Measurements from ENCODE around the gene TRAPPC5.
A peak's percentile ranks its signal among the peaks of the same experiment; 100 is the strongest.
"Not testable (repeated sequence)": the region's sequence is repeated elsewhere in the genome, so short reads cannot be mapped to it uniquely, and the experiment has no call there.

TRAPPC5 gene

GRCh38 chr19:7680606-7681339 is at the start of gene TRAPPC5:
TRAPPC5 (plus strand) TSS chr19:7680833; CDS start chr19:7682254, 1,421 bp downstream.
- DNase-seq = peak; percentile 59 to 80

- DNase-seq = no peak
These were observed 49.1 kb upstream of the TRAPPC5 start for GRCh38 chr19:7631577-7631976.

- DNase-seq = no peak
These were observed 48.1 kb upstream of the TRAPPC5 start for GRCh38 chr19:7632340-7633203.

- DNase-seq = peak in 1 of 2 experiments; percentile 7
These were observed 46.9 kb upstream of the TRAPPC5 start, which contains the start of gene PCP2 for GRCh38 chr19:7633698-7634097. PCP2 (minus strand) TSS chr19:7633719; CDS start chr19:7633457, 262 bp downstream.

GRCh38 chr19:7635670-7636069 is 45.0 kb upstream of the TRAPPC5 start:
- no peak for DNase-seq

GRCh38 chr19:7636317-7636690 is 44.3 kb upstream of the TRAPPC5 start:
- DNase-seq = no peak

- DNase-seq = peak; percentile 44 to 66
These were observed 43.8 kb upstream of the TRAPPC5 start, which contains the start of gene STXBP2 for GRCh38 chr19:7636691-7637373. STXBP2 (plus strand) TSS chr19:7637110; CDS start chr19:7637150, 40 bp downstream.

- peak in 1 of 2 experiments; percentile 7 for DNase-seq
These were observed 43.0 kb upstream of the TRAPPC5 start for GRCh38 chr19:7637374-7638256.

- DNase-seq = no peak
These were observed 41.7 kb upstream of the TRAPPC5 start for GRCh38 chr19:7638802-7639465.

- DNase-seq = no peak
These were observed 40.7 kb upstream of the TRAPPC5 start for GRCh38 chr19:7639863-7640348.

- DNase-seq = no peak
These were observed 39.8 kb upstream of the TRAPPC5 start for GRCh38 chr19:7640803-7641202.

- DNase-seq = no peak
These were observed 39.0 kb upstream of the TRAPPC5 start for GRCh38 chr19:7641290-7642276.

GRCh38 chr19:7642295-7643030 is 38.2 kb upstream of the TRAPPC5 start:
- no peak for DNase-seq

GRCh38 chr19:7643031-7643415 is 37.6 kb upstream of the TRAPPC5 start:
- DNase-seq = no peak

GRCh38 chr19:7643629-7644549 is 36.7 kb upstream of the TRAPPC5 start:
- DNase-seq = not testable (repeated sequence)

GRCh38 chr19:7644550-7644877 is 36.1 kb upstream of the TRAPPC5 start:
- DNase-seq = no peak

GRCh38 chr19:7645163-7645562 is 35.5 kb upstream of the TRAPPC5 start:
- no peak for DNase-seq

GRCh38 chr19:7645656-7646425 is 34.8 kb upstream of the TRAPPC5 start:
- DNase-seq = no peak
